HG02840 (cell line): ENCODE measurements around the gene GHRHR.

ENCODE experiments used
- ATAC-seq: cut with Tn5 transposase; IDR thresholded peaks from one replicate; pipeline ENCODE4 v1.9.1; 2021; ENCODE audit warnings: mild to moderate bottlenecking, moderate library complexity, moderate number of reproducible peaks; ENCODE audit not compliant: unreplicated experiment, low FRiP score

Gene GHRHR

DNA sequence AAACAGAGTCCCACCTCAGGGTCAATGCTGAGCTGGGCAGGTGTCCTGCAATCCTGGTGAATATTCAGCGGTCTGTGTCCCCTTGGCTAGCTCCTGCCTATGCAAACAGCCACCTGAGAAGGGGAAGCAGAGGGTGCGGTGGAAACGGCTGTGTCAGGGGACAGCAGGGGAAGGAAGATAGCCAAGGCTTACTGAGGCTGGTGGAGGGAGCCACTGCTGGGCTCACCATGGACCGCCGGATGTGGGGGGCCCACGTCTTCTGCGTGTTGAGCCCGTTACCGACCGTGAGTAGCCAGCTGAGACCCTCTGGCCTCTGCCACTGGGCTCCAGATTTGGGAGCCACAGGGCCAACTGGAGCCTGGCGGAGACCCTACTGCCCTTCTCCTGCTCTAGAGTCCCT is at the start of gene GHRHR:
Gene GHRHR, plus strand, starts transcription at position 112 of the 400 bp plus-strand sequence. Its CDS starts 116 bp downstream, at position 228.
- ATAC-seq = no peak

DNA sequence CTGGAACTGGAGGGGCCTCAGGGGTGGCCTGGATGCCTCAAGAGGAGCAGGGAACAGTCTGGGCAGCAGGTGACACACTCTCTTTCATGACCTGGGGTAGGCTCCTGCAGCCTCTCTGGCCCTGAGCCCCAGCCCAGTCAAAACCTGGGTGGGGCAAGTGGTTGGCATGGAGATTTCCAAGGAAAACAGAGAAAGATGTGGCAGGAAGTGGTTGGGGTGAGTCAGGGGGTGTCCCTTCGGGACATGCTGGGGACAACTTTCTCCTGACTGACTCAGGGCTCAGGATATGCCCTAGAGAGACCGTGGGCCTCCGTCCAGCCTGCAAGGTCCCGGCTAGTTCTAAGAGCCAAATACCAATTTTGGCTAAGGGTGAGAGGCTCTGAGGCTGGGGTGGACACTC is 49.2 kb upstream of the GHRHR start:
- no peak for ATAC-seq

DNA sequence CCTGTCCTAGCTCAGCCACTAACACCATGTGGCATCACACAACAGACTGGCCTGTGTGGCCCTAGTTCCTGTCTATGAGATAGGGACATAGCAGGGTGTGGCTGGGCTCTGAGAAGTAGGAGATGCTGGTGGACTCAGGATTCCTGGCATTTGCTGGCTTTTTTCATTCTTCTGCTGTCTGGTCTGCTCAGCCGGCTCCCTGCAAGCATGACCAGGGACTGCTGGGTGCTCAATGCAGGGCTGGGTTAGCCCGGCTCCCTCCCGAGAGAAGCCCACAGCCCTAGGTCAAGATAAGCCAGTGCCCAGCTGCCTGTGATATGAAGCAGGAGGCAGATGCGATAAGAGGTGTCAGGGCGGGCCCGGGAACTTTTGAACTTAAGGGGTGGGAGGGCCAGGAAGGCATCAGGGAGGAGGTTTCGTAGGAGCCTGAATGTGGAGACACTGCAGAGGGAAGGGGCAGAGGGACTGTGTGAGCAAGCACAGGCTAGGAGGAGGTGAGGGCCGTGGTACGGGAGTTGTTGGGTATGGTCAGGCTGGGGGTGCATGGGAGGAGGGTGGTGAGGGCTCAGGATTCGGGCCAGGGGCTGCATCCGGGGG is 48.6 kb upstream of the GHRHR start:
- no peak for ATAC-seq

DNA sequence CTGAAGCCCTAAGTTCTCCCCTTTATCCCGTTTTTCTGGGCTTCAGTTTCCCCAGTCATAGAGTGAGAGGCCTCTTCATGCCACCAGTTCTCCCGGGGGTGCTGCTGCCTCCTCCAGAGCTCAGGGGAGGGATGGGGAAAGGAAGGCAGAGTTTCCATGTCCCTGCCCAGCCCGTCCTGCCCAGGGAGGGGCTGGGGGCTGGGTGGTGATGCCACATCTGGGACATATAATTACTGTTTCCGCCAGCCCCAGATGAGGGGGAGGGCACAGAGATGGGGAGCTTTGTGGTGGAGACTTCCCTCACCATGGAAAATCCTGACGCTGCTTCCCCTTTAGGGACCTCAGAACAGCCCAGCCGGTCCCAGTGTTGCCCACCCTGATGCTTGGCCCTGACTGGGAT is 48.0 kb upstream of the GHRHR start:
- ATAC-seq = no peak

DNA sequence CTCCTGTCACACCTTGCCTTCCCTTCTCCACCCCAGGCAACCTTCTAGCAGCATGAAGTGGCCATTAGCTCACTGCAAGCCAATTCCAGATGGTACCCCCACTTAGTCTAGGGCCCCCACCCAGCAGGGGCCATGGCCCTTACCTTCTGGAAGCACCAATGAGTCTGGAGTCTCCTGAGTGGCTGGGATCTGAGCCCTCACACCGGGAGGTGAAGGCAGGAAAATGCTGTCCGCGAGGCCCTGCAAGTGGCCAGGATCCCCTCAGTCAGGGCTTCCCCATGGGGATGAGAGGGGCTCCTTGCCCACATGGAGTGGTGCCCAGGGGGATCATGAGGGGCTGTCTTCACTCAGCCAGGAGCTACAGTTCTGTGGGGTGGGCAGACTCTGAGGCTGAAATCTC is 47.5 kb upstream of the GHRHR start:
- no peak for ATAC-seq

DNA sequence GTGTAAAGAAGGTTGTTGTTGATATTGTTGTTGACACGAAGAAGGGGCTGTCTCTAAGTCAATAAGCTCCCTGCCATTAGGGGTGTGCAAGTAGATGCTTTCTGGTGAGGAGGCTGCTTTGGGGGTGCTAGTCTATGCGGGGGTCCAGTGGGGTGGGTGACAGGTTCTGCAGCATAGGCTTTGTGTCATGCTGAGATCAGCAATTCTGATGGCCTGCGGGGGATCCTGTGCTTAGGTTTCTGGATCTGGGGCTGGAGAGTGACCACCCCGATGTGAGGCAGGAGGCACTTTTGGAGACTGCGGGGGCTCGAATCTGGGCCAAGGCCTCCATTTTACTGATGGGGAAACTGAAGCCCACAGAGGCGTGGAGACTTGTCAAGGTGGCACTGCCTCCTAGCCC is 47.0 kb upstream of the GHRHR start:
- ATAC-seq = no peak

DNA sequence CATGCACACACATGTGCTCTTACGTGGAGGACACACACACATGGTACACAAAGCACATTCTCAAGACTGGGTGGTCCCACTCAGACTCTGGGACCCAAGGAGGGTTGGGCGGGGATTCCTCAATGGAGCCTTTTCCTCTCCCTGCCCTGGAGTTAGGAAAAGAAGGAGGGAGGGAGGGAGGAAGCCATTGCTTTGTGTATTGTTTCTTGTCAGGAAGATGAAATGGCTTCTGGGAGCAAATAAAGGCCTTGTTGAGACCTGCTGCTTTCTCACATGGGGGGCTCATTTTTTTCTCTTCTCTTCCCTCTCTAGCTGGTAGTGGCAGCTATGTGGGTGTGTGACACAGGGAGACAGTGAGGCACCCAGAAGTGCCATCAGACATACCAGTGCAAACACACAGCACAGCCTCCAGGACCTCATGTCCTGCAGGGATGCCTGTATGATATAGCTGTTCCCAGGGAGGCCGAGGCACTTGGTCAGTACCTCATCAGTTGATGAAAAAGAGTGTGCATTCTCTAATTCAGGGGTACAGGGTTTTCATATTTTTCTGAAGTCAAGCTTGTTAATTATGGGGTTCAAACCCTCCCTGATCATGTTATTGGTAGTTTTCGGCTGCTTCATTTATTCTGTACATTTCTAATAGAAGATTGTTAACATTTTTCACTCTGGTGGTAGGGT is 46.4 kb upstream of the GHRHR start:
- ATAC-seq = no peak

DNA sequence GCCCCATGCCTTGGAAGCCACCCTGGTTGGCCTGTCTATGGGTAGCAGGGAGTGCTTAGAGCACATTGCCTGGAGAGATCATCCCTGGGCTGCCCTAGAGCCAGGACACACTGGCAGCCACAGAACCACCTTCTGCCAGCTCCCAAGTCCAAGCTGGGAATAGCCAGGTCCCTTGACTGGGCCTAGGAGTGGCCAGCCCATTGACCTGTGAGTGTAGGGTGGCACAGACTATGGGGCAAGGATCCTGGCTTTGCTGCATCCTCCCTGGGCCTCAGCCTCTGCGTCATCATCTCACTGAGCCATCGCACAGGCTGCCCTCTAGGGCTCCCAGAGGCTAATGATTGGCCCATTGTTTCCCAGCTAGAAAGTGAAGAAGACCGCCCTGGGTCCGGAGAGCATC is 45.1 kb upstream of the GHRHR start:
- no peak for ATAC-seq

DNA sequence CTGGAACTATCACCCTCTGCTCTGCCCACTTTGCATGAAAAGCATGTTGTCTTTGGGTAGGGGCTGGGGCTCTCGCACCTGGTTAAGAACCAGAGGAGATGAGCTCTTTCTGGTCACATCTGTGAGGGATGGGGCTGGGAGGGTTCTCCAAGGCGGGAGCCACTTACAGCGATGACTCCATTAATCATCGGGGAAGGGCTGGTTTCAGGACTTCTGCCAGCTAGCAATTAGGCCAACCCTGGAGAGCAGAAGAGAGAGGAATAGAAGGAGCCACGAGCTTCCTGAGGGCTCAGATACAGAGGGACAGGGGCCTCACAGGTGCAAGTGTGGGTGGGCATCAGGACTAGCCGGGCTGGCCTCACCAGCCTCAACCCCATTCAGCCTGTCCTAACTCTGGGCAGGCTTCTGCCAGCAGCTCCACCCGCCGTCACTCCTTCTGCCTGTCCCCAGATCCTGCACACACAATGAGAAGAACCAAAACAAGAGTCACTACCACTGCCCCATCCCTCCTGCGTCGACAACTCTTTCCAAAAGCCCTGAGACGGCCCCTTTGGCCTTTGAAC is 43.7 kb upstream of the GHRHR start:
- no peak for ATAC-seq

DNA sequence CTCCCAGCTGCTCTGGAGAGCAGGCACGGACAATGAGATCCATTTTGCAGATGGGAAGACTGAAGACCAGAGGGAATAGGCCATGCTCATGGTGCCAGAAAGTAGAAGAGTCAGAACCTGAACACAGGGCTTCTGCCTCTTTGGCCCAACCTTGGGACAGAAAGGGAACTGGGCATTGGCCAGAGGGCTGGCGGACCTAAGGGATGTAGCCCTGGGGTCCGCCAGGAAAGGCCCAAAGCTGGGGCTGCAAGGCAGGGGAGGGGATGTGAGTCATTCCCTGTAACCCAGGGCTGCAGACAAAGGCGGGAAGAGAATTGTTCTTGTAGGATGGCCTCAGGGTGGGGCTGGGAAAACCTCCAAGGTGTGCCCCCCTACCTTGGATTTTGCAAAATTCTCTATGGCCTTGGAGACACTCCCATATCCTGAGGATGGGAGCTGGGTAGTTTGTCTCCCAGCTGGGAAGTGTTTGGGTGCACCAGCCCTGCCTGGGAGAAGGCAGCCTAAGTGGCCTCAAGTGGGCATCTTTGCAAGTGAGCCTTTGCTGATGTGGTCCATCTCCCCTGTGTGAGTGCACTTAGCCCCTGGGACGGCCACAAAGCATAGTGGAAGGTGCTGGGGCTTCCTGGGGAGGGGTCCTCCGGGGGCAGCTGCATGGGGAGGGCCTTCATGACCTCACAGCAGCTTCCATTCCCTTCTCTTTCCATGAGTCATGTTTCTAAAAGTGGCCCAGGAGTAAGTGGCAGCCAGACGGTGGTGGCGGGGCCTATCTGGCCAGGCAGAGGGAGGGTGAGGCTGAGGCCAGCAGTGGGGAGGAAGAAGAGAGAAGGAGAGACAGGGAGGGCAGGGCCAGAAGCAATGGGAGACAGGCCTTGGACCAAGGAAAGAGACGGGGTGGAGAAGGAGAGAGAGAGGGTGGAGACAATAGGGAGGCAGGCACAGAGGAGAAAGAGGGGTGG is 42.9 kb upstream of the GHRHR start:
- ATAC-seq = no peak

DNA sequence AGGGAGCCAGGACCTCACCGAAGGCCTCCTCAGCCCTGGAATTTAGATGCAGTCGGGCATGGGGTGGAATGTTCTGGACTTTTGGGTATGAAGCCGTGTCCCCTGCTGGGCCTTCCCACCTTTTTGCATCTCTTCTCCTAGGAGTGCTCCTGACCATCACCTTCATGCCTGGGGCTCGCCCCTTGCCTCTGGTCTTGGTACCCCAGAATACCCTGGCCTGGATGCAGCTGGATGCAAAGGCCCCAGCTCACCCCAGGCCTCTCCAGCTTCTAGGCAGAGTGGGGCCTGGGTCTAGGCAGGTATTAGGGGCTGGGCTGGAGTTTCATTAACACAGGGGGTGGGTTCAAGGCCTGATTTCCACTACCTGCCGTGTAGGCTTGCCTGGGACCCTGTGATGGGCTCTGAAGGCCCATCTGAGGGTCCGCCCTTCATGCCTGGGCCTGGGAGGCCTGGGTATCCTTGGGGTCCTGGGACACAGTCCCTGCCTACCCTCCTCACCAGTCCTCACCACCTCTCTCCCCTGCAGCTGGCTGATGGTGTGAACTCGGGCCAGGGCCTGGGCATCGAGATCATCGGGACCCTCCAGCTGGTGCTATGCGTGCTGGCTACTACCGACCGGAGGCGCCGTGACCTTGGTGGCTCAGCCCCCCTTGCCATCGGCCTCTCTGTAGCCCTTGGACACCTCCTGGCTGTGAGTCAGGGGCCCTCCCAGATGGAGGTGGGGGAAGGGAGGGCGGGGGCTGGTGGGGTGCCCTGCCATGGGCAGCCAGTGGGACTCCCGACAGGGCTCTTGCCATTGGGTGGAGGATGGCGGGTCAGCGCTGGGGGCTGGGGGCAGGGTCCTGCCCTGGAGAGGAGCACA is 42.0 kb upstream of the GHRHR start:
- no peak for ATAC-seq

DNA sequence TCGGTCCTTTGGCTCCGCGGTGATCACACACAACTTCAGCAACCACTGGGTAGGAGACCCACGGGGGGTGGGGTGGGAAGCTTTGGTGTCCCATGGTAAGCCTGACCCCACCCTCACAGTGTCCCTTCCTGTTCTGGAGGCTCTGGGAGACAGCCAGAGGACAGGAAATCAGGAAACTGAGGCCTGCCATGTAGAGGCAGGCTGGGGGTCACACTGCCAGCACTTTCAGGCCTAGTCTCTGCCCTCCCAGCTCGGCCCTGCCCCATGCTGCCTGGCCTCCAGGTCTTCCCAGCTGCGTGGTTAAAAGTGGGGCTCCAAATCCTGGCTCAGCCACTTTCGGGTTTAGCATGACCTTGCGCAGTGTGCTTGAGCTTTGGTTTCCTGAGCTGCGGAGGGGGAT is 41.2 kb upstream of the GHRHR start:
- no peak for ATAC-seq

DNA sequence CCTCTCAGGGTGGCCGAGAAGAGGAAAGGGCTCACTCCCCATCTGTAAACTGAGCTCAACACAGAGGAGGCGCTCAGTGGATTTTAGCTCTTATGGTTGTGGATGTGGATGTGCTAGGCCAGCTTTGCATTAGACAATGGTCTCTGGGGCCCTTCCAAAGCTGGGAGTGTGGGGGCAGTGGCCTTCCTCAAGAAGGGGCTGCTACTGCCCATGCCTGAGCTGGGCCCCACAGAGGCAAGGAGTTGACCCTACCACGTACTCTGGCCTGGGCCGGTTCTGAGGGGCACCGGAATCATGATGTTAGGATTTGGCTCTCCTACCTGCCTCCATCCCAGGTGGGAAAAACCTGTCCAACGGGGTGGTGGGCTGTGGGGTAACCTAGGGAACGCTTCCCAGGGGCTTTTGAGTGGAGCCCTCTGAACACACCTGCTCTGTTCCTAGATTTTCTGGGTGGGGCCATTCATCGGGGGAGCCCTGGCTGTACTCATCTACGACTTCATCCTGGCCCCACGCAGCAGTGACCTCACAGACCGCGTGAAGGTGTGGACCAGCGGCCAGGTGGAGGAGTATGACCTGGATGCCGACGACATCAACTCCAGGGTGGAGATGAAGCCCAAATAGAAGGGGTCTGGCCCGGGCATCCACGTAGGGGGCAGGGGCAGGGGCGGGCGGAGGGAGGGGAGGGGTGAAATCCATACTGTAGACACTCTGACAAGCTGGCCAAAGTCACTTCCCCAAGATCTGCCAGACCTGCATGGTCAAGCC is 40.6 kb upstream of the GHRHR start:
- ATAC-seq = no peak

DNA sequence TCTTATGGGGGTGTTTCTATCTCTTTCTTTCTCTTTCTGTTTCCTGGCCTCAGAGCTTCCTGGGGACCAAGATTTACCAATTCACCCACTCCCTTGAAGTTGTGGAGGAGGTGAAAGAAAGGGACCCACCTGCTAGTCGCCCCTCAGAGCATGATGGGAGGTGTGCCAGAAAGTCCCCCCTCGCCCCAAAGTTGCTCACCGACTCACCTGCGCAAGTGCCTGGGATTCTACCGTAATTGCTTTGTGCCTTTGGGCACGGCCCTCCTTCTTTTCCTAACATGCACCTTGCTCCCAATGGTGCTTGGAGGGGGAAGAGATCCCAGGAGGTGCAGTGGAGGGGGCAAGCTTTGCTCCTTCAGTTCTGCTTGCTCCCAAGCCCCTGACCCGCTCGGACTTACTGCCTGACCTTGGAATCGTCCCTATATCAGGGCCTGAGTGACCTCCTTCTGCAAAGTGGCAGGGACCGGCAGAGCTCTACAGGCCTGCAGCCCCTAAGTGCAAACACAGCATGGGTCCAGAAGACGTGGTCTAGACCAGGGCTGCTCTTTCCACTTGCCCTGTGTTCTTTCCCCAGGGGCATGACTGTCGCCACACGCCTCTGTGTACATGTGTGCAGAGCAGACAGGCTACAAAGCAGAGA is 39.9 kb upstream of the GHRHR start:
- no peak for ATAC-seq

DNA sequence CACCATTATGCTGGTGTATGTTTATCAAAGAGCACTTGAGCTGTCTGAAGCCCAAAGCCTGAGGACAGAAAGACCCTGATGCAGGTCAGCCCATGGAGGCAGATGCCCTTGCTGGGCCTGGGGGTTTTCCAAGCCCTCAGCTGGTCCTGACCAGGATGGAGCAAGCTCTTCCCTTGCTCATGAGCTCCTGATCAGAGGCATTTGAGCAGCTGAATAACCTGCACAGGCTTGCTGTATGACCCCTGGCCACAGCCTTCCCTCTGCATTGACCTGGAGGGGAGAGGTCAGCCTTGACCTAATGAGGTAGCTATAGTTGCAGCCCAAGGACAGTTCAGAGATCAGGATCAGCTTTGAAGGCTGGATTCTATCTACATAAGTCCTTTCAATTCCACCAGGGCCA is 39.1 kb upstream of the GHRHR start:
- no peak for ATAC-seq

DNA sequence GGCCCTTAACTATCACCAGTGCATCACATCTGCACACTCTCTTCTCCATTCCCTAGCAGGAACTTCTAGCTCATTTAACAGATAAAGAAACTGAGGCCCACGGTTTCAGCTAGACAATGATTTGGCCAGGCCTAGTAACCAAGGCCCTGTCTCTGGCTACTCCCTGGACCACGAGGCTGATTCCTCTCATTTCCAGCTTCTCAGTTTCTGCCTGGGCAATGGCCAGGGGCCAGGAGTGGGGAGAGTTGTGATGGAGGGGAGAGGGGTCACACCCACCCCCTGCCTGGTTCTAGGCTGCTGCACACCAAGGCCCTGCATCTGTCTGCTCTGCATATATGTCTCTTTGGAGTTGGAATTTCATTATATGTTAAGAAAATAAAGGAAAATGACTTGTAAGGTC is 38.6 kb upstream of the GHRHR start:
- no peak for ATAC-seq

DNA sequence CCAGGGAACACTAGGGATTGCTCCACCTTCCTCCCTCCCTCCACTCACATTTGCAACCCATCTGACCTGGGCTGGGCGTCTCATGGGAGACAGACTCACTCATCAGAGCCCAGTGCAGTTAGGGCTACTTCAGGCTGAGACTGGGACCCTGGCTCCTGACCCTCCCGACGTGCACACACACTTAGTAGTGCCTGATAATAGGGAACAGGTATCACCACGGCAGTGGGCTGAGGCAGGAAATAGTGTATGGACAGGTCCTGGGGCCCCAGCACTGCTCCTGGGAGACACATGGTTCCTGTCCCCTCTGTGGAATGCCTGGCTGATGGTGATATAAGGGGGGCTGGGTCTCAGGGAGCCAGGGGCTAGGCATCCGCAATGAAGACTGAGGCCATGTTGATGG is 37.8 kb upstream of the GHRHR start:
- ATAC-seq = no peak

DNA sequence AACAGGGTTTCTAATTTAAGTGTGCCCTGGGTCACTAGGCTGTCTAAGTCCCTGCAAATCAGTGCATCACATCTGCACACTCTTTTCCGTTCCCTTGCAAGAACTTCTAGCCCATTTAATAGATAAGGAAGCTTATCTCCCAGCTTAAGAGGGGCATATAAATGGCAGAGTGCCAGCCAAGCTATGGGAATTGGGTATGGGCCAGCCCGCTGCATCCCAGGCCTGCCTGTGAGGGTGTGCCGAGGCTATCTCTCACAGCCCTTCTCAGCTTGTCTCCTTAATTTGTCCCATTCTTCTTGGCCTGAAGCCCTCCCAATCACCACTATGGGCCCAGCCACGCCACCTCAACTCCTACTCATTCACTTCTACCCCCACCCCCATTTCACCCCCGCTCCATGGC is 37.4 kb upstream of the GHRHR start:
- no peak for ATAC-seq

DNA sequence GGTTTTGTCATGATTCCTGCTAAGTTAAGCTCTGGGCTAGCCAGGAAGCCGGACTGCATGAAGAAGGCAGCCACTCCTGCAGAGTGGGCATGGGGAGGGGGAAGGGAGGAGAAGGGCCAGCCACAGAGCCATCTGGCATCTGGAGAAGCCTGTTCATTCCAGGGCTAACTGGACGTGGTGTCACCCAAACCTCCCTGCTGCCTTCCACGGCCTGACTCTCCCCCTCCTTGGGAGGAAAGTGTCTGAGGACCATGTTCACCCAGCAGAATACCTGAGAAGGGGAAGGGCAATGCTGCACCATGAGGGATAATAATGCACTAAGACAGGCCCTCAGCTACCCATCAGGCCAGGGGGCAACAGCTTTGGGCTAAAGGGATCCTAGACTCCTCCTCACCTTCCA is 36.7 kb upstream of the GHRHR start:
- no peak for ATAC-seq
